HL-60/S4 (cell line): ENCODE results near the gene TULP1.

Experiments used
- in situ Hi-C: fragments of 300-500 bp; cut with MboI; formaldehyde crosslinking; loops from 2 replicates; pipeline ENCODE4 v1.14.3; 2022; ENCODE audit warnings: low sequenced_read_pairs

TULP1 gene

GRCh38 chr6:35497571-35498421, 14.9 kb downstream of the TULP1 start:
- in situ Hi-C loops: no loop called here

- in situ Hi-C loops: no loop called here
Observed at GRCh38 chr6:35496841-35497570, 15.7 kb downstream of the TULP1 start, which contains the start of gene TEAD3. TSS of gene TEAD3 (minus strand) at chr6:35497079.

- in situ Hi-C loops: no loop called here
Observed at GRCh38 chr6:35496036-35496840, 16.5 kb downstream of the TULP1 start.

GRCh38 chr6:35495258-35496035, 17.2 kb downstream of the TULP1 start:
- in situ Hi-C loops: no loop called here

GRCh38 chr6:35494161-35494563, 18.5 kb downstream of the TULP1 start:
- in situ Hi-C loops: no loop called here

GRCh38 chr6:35493307-35493983, 19.3 kb downstream of the TULP1 start:
- in situ Hi-C loops: no loop called here

GRCh38 chr6:35492974-35493284, 19.8 kb downstream of the TULP1 start:
- in situ Hi-C loops: no loop called here

- in situ Hi-C loops: no loop called here
Observed at GRCh38 chr6:35492258-35492973, 20.3 kb downstream of the TULP1 start.

GRCh38 chr6:35491558-35492257, 21.0 kb downstream of the TULP1 start:
- in situ Hi-C loops: no loop called here

GRCh38 chr6:35490821-35491557, 21.7 kb downstream of the TULP1 start:
- in situ Hi-C loops: no loop called here

GRCh38 chr6:35489995-35490791, 22.5 kb downstream of the TULP1 start:
- in situ Hi-C loops: no loop called here

- in situ Hi-C loops: no loop called here
Observed at GRCh38 chr6:35489066-35489465, 23.6 kb downstream of the TULP1 start.

GRCh38 chr6:35488517-35488862, 24.2 kb downstream of the TULP1 start:
- in situ Hi-C loops: no loop called here

- in situ Hi-C loops: no loop called here
Observed at GRCh38 chr6:35487658-35488516, 24.8 kb downstream of the TULP1 start.

GRCh38 chr6:35486005-35486925, 26.4 kb downstream of the TULP1 start:
- in situ Hi-C loops: no loop called here
